IMR-90 (cell line): ENCODE results near the gene MEF2A.

ENCODE experiments used
- CEBPB ChIP-seq: IDR thresholded peaks from 2 replicates; pipeline ENCODE4 v1.6.1; 2012; ENCODE audit warnings: low read depth, low read length, improper control_type of control experiment
- CTCF ChIP-seq: conservative IDR thresholded peaks from 2 replicates; pipeline ENCODE4 v1.5.1; 2012; ENCODE audit warnings: mild to moderate bottlenecking, low read depth, low read length, improper control_type of control experiment

- no peak for TF ChIP-seq CTCF
- TF ChIP-seq CEBPB = no peak
Observed at GRCh38 chr15:99558084-99558483, 7.7 kb upstream of the MEF2A start.
